ENCODE data around the gene COA1. TPM values are rescaled to one million over a fixed set of nuclear protein-coding genes. Genes with fewer than 3 reads are reported as not detected.

The COA1 gene
- total RNA-seq, 2 donors from 2014 or later, result 53.6 to 56.0 TPM

DNA sequence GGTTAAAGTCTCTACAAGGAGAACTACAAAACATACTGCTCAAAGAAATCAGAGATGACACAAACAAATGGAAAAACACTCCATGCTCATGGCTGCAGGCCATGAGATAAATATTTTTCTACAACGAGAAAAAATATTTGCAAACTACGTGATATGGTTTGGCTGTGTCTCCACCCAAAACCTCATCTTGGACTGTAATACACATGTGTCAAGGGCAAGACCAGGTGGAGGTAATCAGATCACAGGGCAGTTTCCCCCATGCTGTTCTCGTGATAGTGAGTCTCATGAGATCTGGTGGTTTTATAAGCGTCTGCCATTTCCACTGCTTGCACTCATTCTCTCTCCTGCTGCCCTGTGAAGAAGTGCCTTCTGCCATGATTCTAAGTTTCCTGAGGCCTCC lies 57.8 kb downstream of the COA1 start:
- Histone ChIP-seq H3K27me3 (no peaks in the 10 kb centered on the region), H3K4me3 (no peak overlapping the region), H3K9me3 (no peaks in the 10 kb centered on the region)

GRCh38 chr7:43669286-43670081 lies 59.8 kb downstream of the COA1 start:
- no peak for TF ChIP-seq CTCF (IDR thresholded peaks at IDR 0.05)
- DNase-seq (ENCODE audit: low spot score), result no peak
- Histone ChIP-seq H3K4me1 (peaks cover 0 to 3% of the 10 kb centered on the region in 2 donors), H3K4me3 (no peak overlapping the region), H3K27ac (no peak overlapping the region), H3K36me3 (no peaks in the 10 kb centered on the region), H3K27me3 (no peaks in the 10 kb centered on the region), H3K9me3 (no peaks in the 10 kb centered on the region)

More for the DNA sequence above, 57.8 kb downstream of the COA1 start:
- no peak for TF ChIP-seq CTCF (IDR thresholded peaks at IDR 0.05)
- H3K27ac ChIP-seq, result no peak overlapping the region
- DNase-seq (ENCODE audit: low spot score), result no peak
- peaks cover 0 to 6% of the 10 kb centered on the region in 2 donors for H3K4me1 ChIP-seq
- no peaks in the 10 kb centered on the region for H3K36me3 ChIP-seq

- no peak for DNase-seq (ENCODE audit: low spot score)
- Histone ChIP-seq H3K4me3 (no peak overlapping the region), H3K27me3 (no peaks in the 10 kb centered on the region), H3K36me3 (no peaks in the 10 kb centered on the region), H3K4me1 (no peaks in the 10 kb centered on the region), H3K9me3 (no peaks in the 10 kb centered on the region), H3K27ac (no peak overlapping the region)
- no peak for TF ChIP-seq CTCF (IDR thresholded peaks at IDR 0.05)
These were observed 61.3 kb downstream of the COA1 start for GRCh38 chr7:43668035-43668434.

GRCh38 chr7:43666938-43667337 lies 62.4 kb downstream of the COA1 start:
- Histone ChIP-seq H3K36me3 (no peaks in the 10 kb centered on the region), H3K4me3 (no peak overlapping the region), H3K9me3 (no peaks in the 10 kb centered on the region), H3K27ac (no peak overlapping the region), H3K4me1 (no peaks in the 10 kb centered on the region), H3K27me3 (no peaks in the 10 kb centered on the region)
- DNase-seq (ENCODE audit: low spot score), result no peak
- no peak for TF ChIP-seq CTCF (IDR thresholded peaks at IDR 0.05)

- no peak for TF ChIP-seq CTCF (IDR thresholded peaks at IDR 0.05)
- no peak overlapping the region for H3K27ac ChIP-seq
- DNase-seq (ENCODE audit: low spot score), result no peak
- no peak overlapping the region for H3K4me3 ChIP-seq
- H3K9me3 ChIP-seq, result no peaks in the 10 kb centered on the region
- H3K4me1 ChIP-seq, result no peaks in the 10 kb centered on the region
- H3K27me3 ChIP-seq, result no peaks in the 10 kb centered on the region
- H3K36me3 ChIP-seq, result no peaks in the 10 kb centered on the region
These were observed 64.6 kb downstream of the COA1 start for GRCh38 chr7:43664681-43665080.

GRCh38 chr7:43660141-43660540 lies 69.2 kb downstream of the COA1 start:
- TF ChIP-seq CTCF (IDR thresholded peaks at IDR 0.05), result no peak
- Histone ChIP-seq H3K36me3 (no peaks in the 10 kb centered on the region), H3K27ac (no peak overlapping the region), H3K4me1 (no peaks in the 10 kb centered on the region), H3K4me3 (no peak overlapping the region), H3K9me3 (no peaks in the 10 kb centered on the region), H3K27me3 (no peaks in the 10 kb centered on the region)
- DNase-seq (ENCODE audit: low spot score), result no peak
